ENCODE data around the gene PRRG3.

- TF ChIP-seq ZBTB33 (IDR thresholded peaks at IDR 0.05; ENCODE audit: extremely low read depth, insufficient replicate concordance, low read length) (no peak), CTCF (IDR thresholded peaks at IDR 0.05 in 2 of 3, conservative IDR thresholded peaks at IDR 0.05 in 1 of 3; ENCODE audit: borderline replicate concordance in 1 of 3, insufficient read depth in 1 of 3, low read depth in 2 of 3, low read length in 2 of 3) (no peak), YY1 (IDR thresholded peaks at IDR 0.05; ENCODE audit: extremely low read depth, insufficient replicate concordance, low read depth, low read length) (no peak), POLR2A (IDR thresholded peaks at IDR 0.05; ENCODE audit: borderline replicate concordance, extremely low read depth, insufficient read depth, insufficient read length) (no peak), EZH2 (IDR thresholded peaks at IDR 0.05) (no peak), MAX (IDR thresholded peaks at IDR 0.05) (no peak), ZFX (IDR thresholded peaks at IDR 0.05) (no peak), EGR1 (IDR thresholded peaks at IDR 0.05; ENCODE audit: low read depth) (no peak), POLR2AphosphoS5 (IDR thresholded peaks at IDR 0.05; ENCODE audit: low read depth, low read length) (no peak), SIN3A (IDR thresholded peaks at IDR 0.05; ENCODE audit: low read depth) (no peak)
- TF ChIP-seq, protein P1, sequence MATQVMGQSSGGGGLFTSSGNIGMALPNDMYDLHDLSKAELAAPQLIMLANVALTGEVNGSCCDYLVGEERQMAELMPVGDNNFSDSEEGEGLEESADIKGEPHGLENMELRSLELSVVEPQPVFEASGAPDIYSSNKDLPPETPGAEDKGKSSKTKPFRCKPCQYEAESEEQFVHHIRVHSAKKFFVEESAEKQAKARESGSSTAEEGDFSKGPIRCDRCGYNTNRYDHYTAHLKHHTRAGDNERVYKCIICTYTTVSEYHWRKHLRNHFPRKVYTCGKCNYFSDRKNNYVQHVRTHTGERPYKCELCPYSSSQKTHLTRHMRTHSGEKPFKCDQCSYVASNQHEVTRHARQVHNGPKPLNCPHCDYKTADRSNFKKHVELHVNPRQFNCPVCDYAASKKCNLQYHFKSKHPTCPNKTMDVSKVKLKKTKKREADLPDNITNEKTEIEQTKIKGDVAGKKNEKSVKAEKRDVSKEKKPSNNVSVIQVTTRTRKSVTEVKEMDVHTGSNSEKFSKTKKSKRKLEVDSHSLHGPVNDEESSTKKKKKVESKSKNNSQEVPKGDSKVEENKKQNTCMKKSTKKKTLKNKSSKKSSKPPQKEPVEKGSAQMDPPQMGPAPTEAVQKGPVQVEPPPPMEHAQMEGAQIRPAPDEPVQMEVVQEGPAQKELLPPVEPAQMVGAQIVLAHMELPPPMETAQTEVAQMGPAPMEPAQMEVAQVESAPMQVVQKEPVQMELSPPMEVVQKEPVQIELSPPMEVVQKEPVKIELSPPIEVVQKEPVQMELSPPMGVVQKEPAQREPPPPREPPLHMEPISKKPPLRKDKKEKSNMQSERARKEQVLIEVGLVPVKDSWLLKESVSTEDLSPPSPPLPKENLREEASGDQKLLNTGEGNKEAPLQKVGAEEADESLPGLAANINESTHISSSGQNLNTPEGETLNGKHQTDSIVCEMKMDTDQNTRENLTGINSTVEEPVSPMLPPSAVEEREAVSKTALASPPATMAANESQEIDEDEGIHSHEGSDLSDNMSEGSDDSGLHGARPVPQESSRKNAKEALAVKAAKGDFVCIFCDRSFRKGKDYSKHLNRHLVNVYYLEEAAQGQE (IDR thresholded peaks at IDR 0.05; ENCODE audit: low read depth) = no peak
Observed at GRCh38 chrX:151692825-151693224, 2.4 kb upstream of the PRRG3 start.
